GM18498 (cell line): ENCODE results near the gene DYNC2I2.
"Not testable (repeated sequence)": the region's sequence is repeated elsewhere in the genome, so short reads cannot be mapped to it uniquely, and the experiment has no call there.

Experiments used
- ATAC-seq: cut with Tn5 transposase; IDR thresholded peaks from one replicate; pipeline ENCODE4 v1.9.1; 2021; ENCODE audit warnings: mild to moderate bottlenecking, moderate library complexity; ENCODE audit not compliant: unreplicated experiment

DYNC2I2 gene

DNA sequence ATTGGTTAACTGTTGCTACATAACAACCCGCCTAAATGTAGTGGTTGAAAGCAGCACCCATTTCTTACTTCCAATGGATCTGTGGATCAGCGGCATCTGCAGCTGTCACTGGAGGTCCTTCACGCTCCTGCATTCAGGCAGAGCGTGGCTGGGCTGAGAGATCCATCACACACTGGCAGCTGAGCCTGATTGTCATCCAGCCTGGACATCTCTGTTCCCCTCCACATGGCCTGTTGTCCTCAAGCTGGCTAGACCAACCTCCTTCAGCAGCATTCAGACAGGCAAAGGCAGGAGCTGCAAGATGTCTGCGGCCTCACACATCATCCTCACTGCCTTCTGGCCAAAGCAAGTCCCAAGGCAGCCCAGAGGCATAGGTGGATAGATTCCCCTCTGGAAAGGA is 36.9 kb downstream of the DYNC2I2 start:
- ATAC-seq = no peak

DNA sequence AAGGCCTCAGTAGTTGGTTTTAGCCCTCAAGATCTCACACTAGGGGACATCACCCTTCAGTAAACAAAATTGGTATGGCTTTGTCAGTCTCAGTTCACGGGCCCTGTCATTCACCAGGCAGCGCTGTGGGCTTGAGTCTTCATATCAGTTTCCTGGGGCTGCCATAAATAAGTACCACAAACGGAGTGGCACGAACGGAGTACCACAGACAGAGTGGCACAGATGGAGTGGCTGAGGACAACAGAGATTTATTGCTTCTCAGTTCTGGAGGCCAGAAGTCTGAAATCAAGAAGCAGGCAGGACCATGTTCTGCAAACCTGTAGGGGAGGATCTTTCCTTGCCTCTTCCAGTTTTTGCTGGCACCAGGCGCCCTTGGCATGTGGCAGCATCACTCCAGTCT is 37.5 kb downstream of the DYNC2I2 start:
- ATAC-seq = no peak

DNA sequence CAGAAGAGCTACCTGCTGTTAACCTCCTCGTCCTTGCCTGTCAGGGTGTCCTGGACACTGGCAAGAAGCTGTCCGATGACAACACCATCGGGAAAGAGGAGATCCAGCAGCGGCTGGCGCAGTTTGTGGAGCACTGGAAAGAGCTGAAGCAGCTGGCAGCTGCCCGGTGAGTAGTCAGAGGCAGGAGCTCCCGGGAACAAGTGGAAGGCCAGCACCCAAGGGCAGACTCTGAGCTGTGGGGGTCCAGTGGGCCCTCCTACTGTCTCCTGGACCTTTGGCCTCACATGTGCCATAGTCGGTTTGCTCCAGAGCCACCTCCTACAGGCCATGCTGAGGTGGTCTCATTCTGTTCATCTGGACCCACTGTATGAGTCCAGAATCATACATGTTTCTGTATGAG is 38.7 kb downstream of the DYNC2I2 start:
- ATAC-seq = no peak

DNA sequence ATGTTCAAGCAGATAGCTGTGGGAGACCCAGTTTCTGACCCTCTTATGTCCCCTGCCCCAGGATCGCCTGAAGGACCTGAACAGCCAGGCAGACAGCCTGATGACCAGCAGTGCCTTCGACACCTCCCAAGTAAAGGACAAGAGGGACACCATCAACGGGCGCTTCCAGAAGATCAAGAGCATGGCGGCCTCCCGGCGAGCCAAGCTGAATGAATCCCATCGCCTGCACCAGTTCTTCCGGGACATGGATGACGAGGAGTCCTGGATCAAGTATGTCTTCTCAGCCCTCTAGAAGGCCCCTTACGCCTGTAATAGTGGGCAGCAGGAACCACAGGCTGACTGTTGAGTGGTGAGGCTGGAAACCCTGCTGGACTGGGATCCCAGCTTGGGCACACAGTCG is 41.1 kb downstream of the DYNC2I2 start:
- no peak for ATAC-seq

DNA sequence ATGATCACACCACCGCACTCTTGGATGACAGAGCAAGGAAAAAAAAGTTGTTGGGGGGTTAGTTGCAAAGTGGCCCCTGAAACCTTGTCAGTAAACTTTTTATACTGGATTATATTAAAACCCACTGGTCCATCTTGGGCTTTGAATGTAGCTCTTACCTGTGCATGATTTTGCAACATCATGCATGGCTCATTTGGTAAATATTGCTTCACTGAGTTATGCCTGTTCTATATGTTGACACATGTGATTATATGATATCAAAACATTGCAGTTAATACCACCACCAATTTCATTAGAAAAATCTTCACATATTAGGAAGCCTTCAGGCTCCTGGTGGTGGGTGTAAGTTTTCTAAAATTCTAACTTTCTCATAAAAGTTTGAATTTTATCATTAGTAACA is 41.9 kb downstream of the DYNC2I2 start:
- no peak for ATAC-seq

DNA sequence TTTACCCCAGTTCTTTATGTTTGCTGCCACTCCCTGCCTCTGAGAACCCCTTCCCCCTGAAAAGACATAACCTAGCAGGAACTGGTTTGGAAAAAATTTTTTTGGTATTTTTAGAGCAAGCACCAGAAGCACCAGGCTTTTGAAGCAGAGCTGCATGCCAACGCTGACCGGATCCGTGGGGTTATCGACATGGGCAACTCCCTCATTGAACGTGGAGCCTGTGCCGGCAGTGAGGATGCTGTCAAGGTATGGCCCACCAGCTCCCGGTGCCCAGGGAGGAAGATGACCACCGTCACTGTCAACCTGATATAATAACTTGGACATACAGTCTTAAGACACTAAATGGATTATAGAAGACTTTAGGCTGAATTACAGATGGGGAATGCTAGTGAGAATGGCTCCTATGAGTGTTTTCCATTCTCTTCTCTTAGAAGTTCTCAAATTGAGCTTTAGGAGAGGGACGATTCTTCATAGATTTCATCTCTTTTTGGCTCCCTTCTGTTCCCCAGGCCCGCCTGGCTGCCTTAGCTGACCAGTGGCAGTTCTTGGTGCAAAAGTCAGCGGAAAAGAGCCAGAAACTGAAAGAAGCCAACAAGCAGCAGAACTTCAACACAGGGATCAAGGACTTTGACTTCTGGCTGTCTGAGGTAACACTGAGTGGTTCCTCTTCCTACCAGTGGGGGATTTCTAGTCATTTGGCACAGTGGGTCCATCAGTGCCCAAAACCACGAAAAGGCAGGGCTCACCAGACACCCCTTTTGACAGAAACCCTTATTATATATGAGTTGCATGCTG is 44.9 kb downstream of the DYNC2I2 start:
- ATAC-seq = no peak

DNA sequence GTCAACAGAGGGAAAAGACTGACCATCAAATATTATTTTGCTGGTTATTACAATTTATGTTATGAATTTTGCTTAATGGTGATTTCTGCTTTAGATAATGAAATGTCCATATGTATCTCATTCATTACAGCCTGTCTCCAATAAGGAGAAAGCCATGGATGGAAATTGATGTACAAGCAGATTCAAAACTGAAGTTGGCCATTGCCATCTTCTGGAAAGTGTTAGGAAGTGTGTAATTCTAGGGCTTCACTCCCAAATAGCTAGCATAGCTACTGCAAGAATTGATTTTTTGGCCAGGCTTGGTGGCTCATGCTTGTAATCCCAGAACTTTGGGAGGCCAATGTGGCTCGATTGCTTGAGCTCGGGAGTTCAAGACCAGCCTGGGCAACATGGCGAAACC is 45.8 kb downstream of the DYNC2I2 start:
- ATAC-seq = no peak

DNA sequence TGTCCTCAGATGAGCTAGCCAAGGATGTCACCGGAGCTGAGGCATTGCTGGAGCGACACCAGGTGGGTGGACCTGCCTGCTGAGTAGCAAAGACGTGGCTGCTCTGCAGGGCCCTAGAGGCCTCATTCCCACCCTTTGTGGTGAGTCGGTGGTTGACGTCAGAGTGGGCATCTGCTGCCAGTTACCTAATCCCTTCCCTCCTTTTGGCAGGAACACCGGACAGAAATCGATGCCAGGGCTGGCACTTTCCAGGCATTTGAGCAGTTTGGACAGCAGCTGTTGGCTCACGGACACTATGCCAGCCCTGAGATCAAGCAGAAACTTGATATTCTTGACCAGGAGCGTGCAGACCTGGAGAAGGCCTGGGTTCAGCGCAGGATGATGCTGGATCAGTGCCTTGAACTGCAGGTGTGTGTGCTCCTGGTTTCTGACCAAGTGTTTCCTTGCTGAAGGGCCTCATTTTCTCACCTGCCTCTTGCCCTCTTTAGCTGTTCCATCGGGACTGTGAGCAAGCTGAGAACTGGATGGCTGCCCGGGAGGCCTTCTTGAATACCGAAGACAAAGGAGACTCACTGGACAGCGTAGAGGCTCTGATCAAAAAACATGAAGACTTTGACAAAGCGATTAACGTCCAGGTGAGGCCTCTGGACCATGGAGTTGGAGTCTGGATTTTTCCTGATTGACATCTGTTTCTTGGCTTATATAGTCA is 48.9 kb downstream of the DYNC2I2 start:
- ATAC-seq = no peak

DNA sequence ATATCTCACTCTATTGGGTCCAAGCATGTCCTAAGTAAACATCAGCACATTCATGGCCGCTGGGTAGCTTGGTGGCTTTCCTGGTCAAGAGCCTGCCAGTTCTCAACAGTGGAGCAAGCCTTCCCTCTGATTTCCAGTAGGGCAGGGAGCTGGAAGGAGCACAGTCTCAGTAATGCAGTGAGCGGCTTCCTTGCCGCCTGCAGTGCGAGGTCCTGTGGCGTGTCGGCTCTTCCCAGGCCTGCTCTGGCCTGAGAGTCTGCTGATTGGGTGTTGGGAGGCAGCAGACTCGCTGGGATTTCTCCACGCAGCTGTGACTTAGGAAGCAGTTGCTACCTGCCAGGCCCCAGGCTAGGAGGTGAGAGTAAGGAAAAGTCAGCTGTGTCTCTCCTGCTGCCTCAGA is 53.0 kb downstream of the DYNC2I2 start:
- ATAC-seq = no peak

DNA sequence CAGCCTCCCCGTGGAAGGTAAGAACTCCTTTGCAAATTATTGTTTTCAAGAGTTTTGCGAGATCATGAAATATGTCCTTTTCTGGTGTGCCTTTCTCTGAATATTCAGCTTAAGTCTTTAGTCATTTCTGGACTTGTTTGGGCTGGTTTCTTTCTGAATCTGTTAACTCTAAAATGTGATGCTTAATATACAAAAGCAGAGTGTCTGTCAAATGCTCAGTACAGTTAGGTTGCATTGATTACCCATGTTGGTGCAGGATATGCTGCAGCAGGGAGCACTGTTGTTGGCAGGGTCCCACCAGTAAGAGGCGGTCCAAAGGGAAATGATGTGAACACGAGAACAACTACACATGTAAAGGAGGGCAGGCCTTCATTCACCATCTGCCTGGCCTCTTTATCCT is 56.5 kb downstream of the DYNC2I2 start:
- no peak for ATAC-seq

DNA sequence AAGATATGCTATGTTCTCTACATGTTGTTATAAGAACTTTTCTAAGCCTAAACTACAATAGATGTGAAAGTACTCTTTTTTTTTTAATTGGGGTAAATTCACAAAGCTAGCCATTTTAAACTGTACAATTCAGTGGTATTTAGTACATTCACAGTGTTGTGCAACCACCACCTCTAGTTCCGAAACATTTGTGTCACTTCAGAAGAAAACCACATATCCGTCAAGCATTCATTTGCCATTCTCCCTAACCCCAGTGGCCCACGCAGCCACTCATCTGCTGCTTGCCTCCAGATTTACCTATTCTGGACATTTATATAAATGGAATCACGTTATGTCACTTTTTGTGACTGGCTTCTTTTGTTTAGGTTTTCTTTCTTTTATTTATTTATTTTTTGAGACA is 61.2 kb downstream of the DYNC2I2 start:
- ATAC-seq = no peak

DNA sequence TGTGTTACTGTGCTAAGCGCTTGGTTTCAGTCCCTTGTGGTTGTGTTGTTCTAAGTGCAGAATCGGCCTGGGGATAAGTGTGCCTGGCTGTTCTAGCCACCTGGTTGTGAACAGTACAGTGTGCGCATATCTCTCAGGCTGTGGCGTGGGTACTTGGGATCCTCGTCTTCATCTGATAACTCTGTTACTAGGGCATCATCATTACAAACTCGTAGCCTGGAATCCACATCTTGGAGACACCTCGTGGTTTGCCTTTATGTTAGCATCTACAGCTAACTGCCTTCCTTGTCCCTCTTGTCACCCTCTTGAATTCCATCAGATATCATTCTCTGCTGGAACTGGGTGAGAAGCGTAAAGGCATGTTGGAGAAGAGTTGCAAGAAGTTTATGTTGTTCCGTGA is 62.8 kb downstream of the DYNC2I2 start:
- ATAC-seq = no peak

DNA sequence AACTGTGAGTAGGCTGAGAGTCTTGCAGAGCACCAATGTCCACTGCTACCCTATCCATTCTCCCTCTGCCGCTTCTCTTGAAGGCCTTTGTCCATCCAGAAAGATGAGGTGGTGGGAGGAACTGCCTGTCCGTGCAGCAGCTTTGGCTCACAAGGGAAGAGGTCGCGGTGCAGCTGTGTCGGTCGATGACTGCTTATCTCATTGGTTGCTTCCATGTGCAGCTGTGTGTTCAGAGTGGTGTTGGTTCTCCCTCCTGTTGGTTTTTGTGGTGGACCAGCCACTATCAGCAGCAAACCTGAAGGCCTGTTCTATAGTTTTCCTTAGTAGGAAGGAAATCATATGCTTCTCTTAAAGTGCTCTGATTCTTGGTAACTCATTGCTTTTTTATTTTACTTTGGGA is 63.6 kb downstream of the DYNC2I2 start:
- ATAC-seq = no peak

DNA sequence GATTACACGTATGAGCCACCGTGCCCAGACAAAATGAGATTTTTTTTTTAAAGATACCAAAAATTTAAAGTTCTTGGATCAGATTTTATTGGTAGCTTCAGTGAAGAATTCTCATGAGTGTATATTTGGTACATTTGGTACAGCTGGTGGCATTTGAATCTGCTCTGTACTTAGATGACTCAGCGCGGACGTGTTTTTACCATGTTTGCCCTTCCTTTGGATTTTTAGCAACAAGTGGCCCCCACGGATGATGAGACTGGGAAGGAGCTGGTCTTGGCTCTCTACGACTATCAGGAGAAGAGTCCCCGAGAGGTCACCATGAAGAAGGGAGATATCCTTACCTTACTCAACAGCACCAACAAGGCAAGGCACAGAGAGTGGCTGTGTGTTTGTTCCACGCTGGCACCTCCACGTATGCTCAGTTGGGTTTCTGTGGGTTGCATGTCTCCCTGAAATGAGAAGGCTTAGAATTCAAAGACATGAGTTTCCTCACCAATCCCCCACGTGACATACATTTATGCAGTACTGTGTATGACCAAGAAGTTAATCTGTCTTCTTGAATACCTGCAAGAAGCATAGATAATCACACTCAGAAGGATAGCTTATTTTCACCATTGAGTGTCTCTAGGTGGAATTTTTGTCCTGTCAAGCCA is 67.9 kb downstream of the DYNC2I2 start:
- ATAC-seq = no peak

DNA sequence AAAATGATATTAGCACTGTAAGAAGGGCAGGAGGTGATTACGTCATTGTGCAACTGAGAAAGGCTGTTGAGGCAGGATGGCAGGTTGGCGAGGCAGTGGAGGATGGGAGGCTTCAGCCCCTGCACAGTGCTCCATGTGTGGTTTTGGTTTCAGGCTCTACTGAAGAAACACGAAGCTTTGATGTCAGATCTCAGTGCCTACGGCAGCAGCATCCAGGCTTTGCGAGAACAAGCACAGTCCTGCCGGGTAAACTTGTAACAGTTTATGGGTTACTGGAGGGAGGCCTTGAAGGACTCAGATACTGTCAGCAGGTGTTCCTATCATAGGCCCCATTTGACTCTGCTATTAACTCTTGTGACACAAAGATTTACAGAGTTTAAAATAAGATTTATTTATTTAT is 69.2 kb downstream of the DYNC2I2 start:
- no peak for ATAC-seq

DNA sequence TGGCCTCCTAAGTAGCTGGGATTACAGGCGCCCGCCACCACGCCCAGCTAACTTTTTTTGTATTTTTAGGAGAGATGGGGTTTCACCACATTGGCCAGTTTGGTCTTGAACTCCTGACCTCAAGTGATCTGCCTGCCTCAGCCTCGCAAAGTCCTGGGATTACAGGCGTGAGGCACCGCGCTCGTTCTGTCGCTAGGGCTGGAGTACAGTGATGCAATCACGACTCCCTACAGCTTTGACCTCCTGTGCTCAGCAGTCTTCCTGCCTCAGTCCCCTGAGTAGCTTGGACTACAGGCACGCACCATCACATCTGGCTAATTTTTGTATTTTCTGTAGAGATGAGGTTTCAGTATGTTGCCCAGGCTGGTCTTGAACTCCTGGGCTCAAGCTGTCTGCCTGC is 69.7 kb downstream of the DYNC2I2 start:
- not testable (repeated sequence) for ATAC-seq

DNA sequence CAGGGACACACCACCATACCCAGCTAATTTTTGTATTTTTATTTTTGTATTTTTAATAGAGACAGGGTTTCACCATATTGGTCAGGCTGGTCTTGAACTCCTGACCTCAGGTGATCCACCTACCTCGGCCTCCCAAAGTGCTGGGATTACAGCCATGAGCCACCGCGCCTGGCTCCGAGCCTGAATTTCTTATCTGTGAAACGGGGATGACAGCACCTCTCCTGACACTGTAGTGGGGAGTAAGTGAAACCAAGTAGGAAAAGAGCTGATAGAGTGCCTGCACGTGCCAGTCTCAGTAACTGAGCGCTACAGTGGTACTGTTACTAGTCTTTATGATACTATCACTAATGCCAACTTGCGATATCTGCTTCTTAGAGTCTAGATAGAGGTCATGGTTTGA is 71.5 kb downstream of the DYNC2I2 start:
- not testable (repeated sequence) for ATAC-seq
